HG02642 (cell line): ENCODE results near the gene MAP3K21.

ENCODE experiments used
- ATAC-seq: cut with Tn5 transposase; IDR thresholded peaks from one replicate; pipeline ENCODE4 v1.9.1; 2021; ENCODE audit warnings: mild to moderate bottlenecking; ENCODE audit not compliant: unreplicated experiment, poor library complexity

Gene MAP3K21

DNA sequence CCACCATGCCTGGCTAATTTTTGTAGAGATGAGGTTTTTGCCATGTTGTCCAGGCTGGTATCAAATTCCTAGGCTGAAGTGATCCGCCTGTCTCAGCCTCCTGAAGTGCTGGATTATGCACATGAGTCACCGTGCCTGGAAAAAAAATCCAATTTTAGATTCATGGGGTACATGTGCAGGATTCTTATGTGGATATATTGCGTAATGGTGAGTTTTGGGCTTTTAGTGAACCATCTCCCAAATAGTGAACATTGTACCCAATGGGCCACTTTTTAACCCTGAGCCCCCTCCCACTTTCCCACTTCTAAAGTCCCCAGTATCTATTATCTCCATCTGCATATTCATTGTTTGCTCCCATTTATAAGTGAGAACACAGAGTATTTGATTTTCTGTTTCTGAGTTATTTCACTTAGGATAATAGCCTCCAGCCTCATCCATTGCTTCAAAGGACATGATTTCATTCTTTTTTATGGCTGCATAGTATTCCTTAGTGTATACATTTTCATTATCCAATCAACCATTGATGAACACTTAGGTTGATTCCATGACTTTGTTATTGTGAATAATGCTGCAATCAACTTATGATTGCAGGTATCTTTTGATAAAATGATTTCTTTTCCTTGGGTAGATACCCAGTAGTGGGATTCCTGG lies 104.4 kb downstream of the MAP3K21 start:
- no peak for ATAC-seq

DNA sequence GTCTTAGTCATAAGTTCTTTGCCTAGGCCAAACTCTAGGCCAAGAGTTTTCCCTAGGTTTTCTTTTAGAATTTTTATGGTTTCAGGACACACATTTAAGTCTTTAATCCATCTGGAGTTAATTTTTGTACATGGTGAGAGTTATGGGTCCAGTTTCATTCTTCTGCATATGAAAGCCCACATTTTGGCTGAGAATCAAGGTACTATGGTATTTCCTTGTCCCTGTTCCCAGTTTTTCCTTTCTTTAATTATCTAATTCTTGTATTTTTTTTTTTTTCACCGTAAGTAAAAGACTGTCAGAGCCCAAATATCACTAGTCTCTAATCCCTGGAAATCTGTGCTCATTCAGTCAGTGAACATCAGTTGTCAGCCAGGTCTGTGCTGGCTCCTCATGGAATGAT lies 105.4 kb downstream of the MAP3K21 start:
- ATAC-seq: no peak

DNA sequence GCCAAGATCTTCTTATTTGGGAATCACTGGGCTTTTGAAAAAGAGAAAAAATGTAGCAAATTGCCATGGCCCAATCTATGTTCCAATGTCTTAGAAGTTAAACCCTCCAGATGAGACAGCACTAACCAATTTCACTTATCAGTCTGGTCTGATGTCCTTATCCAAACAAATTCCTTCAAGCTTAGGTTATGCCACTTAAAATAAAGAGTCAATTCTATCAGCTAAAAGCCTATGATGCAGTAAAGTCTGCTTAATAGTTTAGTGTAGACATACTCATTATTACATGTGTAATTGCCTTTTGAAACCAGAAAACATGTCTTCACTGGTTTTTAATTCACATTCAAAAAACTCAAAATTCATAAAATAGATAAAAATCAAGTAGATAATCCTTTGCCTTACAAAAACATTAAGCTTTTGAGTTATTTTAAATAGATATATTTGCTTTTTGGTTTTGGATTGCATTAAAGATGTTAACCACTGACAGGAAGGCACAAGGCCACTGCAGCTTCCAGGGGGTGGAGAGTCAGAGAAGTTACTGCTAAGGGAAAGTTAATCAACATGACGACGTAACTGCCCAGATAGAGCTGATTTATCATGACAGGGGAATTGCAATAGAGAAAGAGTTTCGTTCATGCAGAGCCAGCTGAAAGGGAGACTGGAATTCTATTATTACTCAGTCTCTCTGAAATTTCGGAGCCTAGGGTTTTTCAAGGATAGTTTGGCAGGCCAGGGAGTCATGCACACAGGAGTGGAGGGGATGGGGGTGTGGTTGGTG lies 106.1 kb downstream of the MAP3K21 start:
- ATAC-seq: no peak
